ENCODE results near the gene PLEKHO2.

PLEKHO2 gene

DNA sequence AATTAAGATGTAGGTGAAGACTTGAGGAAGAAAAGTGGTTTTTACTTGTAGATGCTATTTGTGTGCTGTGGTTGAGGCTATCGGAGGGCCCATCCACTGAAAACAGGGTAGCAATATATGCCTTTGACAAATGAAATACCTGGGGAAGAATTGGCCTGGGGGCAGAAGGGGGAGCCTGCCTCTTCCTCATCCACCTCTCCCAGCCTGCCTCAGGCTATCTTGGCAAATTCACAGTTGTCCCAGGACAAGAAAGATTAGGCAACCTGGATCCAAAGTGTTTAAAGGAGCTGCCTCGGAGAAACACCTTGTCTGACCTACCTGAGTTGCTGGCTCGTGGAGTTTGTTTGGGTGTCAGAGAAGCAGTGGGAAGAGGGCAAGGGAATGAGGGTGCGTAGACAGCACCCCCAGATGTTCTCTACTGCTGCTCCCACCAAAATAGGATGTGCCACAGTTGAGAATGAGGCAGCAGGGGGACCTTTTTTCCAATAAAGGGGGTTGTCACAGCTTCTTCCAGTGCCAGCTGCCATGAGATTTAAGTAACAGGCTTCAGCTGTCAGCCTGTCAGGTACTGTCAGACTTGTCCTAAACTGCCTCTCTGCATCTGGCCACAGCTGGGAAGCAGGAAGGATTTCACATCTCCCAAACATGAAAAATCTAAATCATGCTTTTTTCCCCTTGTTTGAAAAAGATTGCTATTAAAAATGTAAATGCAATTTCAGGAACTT, 9.2 kb downstream of the PLEKHO2 start:
- TF ChIP-seq, protein P1, sequence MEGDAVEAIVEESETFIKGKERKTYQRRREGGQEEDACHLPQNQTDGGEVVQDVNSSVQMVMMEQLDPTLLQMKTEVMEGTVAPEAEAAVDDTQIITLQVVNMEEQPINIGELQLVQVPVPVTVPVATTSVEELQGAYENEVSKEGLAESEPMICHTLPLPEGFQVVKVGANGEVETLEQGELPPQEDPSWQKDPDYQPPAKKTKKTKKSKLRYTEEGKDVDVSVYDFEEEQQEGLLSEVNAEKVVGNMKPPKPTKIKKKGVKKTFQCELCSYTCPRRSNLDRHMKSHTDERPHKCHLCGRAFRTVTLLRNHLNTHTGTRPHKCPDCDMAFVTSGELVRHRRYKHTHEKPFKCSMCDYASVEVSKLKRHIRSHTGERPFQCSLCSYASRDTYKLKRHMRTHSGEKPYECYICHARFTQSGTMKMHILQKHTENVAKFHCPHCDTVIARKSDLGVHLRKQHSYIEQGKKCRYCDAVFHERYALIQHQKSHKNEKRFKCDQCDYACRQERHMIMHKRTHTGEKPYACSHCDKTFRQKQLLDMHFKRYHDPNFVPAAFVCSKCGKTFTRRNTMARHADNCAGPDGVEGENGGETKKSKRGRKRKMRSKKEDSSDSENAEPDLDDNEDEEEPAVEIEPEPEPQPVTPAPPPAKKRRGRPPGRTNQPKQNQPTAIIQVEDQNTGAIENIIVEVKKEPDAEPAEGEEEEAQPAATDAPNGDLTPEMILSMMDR (IDR thresholded peaks at IDR 0.05; ENCODE audit: insufficient read depth, low read depth, low read length, missing control alignments): no peak
- no peak for DNase-seq (ENCODE audit: low read depth)
- no peak overlapping the region for H3K4me3 ChIP-seq (ENCODE audit: low read depth, low read length)

- TF ChIP-seq, protein P1 (IDR thresholded peaks at IDR 0.05; ENCODE audit: insufficient read depth, low read depth, low read length, missing control alignments): no peak
- DNase-seq (ENCODE audit: low read depth): no peak
- no peak overlapping the region for H3K4me3 ChIP-seq (ENCODE audit: low read depth, low read length)
Measured at GRCh38 chr15:64851503-64851840, 9.8 kb downstream of the PLEKHO2 start.

DNA sequence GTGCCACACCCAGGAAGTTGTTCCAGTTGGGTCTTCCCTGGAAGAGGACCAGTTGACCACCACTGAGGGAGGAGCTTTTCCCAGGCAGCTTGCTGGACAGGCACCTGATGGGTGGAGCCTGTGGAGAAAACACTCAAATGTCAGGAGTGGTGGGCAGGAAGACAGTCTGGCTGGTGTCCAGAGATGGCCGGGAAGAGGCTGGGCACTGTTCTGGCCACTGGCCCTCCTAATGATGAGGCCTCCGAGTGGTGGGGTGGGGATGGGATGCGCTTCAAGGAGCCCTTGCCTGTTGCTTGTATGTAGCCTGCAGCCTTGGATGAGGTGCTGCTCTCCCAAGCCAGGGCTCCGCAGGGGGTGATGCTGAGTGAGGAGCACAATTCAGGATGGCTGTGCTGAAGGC, 12.3 kb downstream of the PLEKHO2 start:
- H3K4me3 ChIP-seq (ENCODE audit: low read depth, low read length): no peak overlapping the region
- TF ChIP-seq, protein P1 (IDR thresholded peaks at IDR 0.05; ENCODE audit: insufficient read depth, low read depth, low read length, missing control alignments): no peak
- no peak for DNase-seq (ENCODE audit: low read depth)

- no peak overlapping the region for H3K4me3 ChIP-seq (ENCODE audit: low read depth, low read length)
- DNase-seq (ENCODE audit: low read depth): no peak
- TF ChIP-seq, protein P1 (IDR thresholded peaks at IDR 0.05; ENCODE audit: insufficient read depth, low read depth, low read length, missing control alignments): no peak
Measured at GRCh38 chr15:64854526-64854925, 12.8 kb downstream of the PLEKHO2 start.

DNA sequence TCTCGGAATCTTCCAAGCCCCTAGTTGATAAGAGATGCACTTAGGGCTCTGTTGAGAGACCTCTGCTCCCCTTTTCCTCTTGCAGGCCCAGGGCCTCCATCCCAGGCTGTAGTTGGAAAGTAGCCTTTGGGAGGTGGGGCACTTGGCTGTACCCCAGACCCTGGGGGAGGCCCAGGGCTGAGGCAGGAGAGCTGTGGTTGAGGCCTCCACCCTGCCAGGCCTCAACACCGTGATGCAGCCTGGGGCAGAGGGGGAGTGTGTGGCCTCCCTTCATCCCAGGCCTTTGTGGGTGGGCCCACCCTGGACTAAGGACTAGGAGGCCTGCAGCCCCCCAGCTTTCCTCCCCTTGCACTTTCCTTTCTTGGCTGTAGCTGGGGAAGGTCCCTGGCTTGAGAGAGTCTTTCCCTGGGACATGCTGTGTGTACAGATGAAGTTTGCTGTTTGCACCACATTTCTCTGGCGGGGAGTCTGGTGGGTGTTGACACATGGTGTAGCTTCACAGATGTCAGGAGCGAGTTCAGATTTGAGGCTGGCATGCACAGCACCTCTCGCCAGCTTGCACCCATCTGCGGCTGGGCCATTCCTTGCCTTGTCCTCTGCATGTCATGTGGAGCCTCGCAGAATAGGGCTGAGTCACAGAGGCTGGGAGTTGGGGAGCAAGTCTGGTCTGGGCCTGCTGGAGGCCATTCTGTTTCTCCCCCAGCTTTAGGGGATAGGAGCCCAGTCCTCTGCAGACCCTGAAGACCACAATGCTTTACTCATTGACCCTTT, 13.7 kb downstream of the PLEKHO2 start:
- DNase-seq (ENCODE audit: low read depth): no peak
- H3K4me3 ChIP-seq (ENCODE audit: low read depth, low read length): no peak overlapping the region
- TF ChIP-seq, protein P1 (IDR thresholded peaks at IDR 0.05; ENCODE audit: insufficient read depth, low read depth, low read length, missing control alignments): no peak

GRCh38 chr15:64856429-64857145, 14.9 kb downstream of the PLEKHO2 start:
- TF ChIP-seq, protein P1 (IDR thresholded peaks at IDR 0.05; ENCODE audit: insufficient read depth, low read depth, low read length, missing control alignments): no peak
- DNase-seq (ENCODE audit: low read depth): no peak
- H3K4me3 ChIP-seq (ENCODE audit: low read depth, low read length): no peak overlapping the region

Data from GM12865 (cell line).